GM12878 (cell line): ENCODE measurements around the gene MAPK13. TPM values are rescaled to one million over a fixed set of nuclear protein-coding genes. Genes with fewer than 3 reads are reported as not detected.

Experiments used
- ATAC-seq: fragments of 200-7000 bp; cut with Tn5 transposase; 3 replicates; pipeline ENCODE4 v1.9.1; 2020; ENCODE audit warnings: mild to moderate bottlenecking, moderate library complexity
- BruUV-seq: library from RNA; stranded (reverse); fragments of 400-500 nt; replicated peaks from 2 replicates; lab custom pipeline; 2021; lab: Mats Ljungman, UMichigan
- CTCF ChIA-PET: fragments of 300-600 bp; sonication (Branson Sonifier 250); formaldehyde crosslinking; extraction: SDS; loops from one replicate; lab custom pipeline; 2021; ENCODE audit warnings: inconsistent platforms; lab: Yijun Ruan, JAX
- POLR2A ChIA-PET: fragments of 350-600 bp; formaldehyde crosslinking; extraction: SDS; loops from one replicate; lab custom pipeline; 2021; ENCODE audit warnings: inconsistent platforms; lab: Charles Lee
- RAD21 ChIA-PET: fragments of 300-600 bp; sonication (Branson Sonifier 250); formaldehyde crosslinking; loops from one replicate; lab custom pipeline; 2023; ENCODE audit warnings: antibody characterized with exemption; ENCODE audit not compliant: unreplicated experiment; lab: Charles Lee
- SMC1A ChIA-PET: fragments of 300-600 bp; sonication (Branson Sonifier 250); formaldehyde crosslinking; loops from one replicate; lab custom pipeline; 2023; ENCODE audit not compliant: unreplicated experiment, uncharacterized antibody; lab: Charles Lee
- DNase-seq: peaks from one replicate; pipeline ENCODE4 v3.0.0-alpha.2; 2011; ENCODE audit warnings: low read depth, low spot score
- FAIRE-seq: peaks from 3 replicates; lab custom pipeline; 2011; peaks lifted over from hg19 to GRCh38; lab: Jason Lieb, UNC
- H2AFZ ChIP-seq: 2 replicates; pipeline ENCODE4 v1.6.0; 2011; ENCODE audit warnings: low read depth, low read length, control low read depth; ENCODE audit not compliant: control insufficient read depth
- H3K27ac ChIP-seq: 2 replicates; pipeline ENCODE4 v1.5.1; 2011; ENCODE audit warnings: control low read depth; ENCODE audit not compliant: control insufficient read depth, insufficient read depth
- H3K27me3 ChIP-seq, 2 experiments: replicated peaks in 1 of 2; 2 replicates each; pipeline versions ENCODE4 v1.6.0 to v1.6.1; 2011; ENCODE audit warnings: low read length in 1 of 2; ENCODE audit not compliant: control insufficient read depth in 2 of 2, insufficient read depth in 2 of 2
- H3K36me3 ChIP-seq, 2 experiments: 2 replicates each; pipeline ENCODE4 v1.5.1; 2011; ENCODE audit warnings: low read length in 1 of 2; ENCODE audit not compliant: control insufficient read depth in 2 of 2, insufficient read depth in 2 of 2
- H3K4me1 ChIP-seq: 2 replicates; pipeline ENCODE4 v1.6.1; 2011; ENCODE audit warnings: mild to moderate bottlenecking, low read length, moderate library complexity, mixed read lengths; ENCODE audit not compliant: control insufficient read depth, insufficient read depth
- H3K4me2 ChIP-seq: 2 replicates; pipeline ENCODE4 v1.6.0; 2011; ENCODE audit warnings: control low read depth; ENCODE audit not compliant: control insufficient read depth, insufficient read depth
- H3K4me3 ChIP-seq: fragments of 200-600 bp; sonication (generic); 2 replicates; pipeline ENCODE4 v1.5.1; 2016
- H3K79me2 ChIP-seq: 2 replicates; pipeline ENCODE4 v1.6.0; 2011; ENCODE audit warnings: low read length; ENCODE audit not compliant: control insufficient read depth, insufficient read depth
- H3K9ac ChIP-seq: 2 replicates; pipeline ENCODE4 v1.8.0; 2011; ENCODE audit warnings: low read length, control low read depth, mixed read lengths; ENCODE audit not compliant: control insufficient read depth, insufficient read depth
- H3K9me3 ChIP-seq: replicated peaks from 3 replicates; pipeline ENCODE4 v1.5.1; 2011; ENCODE audit warnings: mild to moderate bottlenecking, low read length; ENCODE audit not compliant: control insufficient read depth, insufficient read depth
- H4K20me1 ChIP-seq: 2 replicates; pipeline ENCODE4 v1.6.0; 2011; ENCODE audit not compliant: control insufficient read depth, insufficient read depth
- CREB1 ChIP-seq: IDR thresholded peaks from 2 replicates; pipeline ENCODE4 v1.6.1; 2012; ENCODE audit warnings: low read depth, mild to moderate bottlenecking, inconsistent platforms
- EED ChIP-seq: sonication (generic); IDR thresholded peaks from 2 replicates; pipeline ENCODE4 v1.6.1; 2016; ENCODE audit warnings: antibody characterized with exemption, low read depth
- EZH2 ChIP-seq: IDR thresholded peaks from 2 replicates; pipeline ENCODE4 v1.6.1; 2012; ENCODE audit warnings: low read depth, mild to moderate bottlenecking, control low read depth, inconsistent platforms, low read length, borderline replicate concordance; ENCODE audit not compliant: control insufficient read depth
- JUNB ChIP-seq: IDR thresholded peaks from 2 replicates; pipeline ENCODE4 v1.6.1; 2016; ENCODE audit warnings: antibody characterized with exemption, mild to moderate bottlenecking
- MXI1 ChIP-seq: fragments of 150-350 bp; IDR thresholded peaks from 2 replicates; pipeline ENCODE4 v1.6.1; 2011; ENCODE audit warnings: low read depth, mild to moderate bottlenecking, inconsistent platforms, low read length, improper control_type of control experiment
- NR2F1 ChIP-seq: fragments of 450-650 bp; conservative IDR thresholded peaks from 2 replicates; pipeline ENCODE4 v1.6.1; 2017; ENCODE audit warnings: mild to moderate bottlenecking
- PAX5 ChIP-seq: IDR thresholded peaks from 2 replicates; pipeline ENCODE4 v1.6.1; 2011; ENCODE audit warnings: low read depth, low read length, borderline replicate concordance
- RAD51 ChIP-seq: fragments of 450-650 bp; IDR thresholded peaks from 2 replicates; pipeline ENCODE4 v1.6.1; 2016; ENCODE audit warnings: moderate library complexity, mild to moderate bottlenecking, inconsistent platforms
- SMARCA5 ChIP-seq: fragments of 450-650 bp; IDR thresholded peaks from 2 replicates; pipeline ENCODE4 v1.6.1; 2017; ENCODE audit warnings: mild to moderate bottlenecking
- TCF3 ChIP-seq: IDR thresholded peaks from 2 replicates; pipeline ENCODE4 v1.6.1; 2012; ENCODE audit warnings: low read depth, mild to moderate bottlenecking, low read length, borderline replicate concordance; ENCODE audit not compliant: insufficient read depth
- ZSCAN29 ChIP-seq: fragments of 450-650 bp; IDR thresholded peaks from 2 replicates; pipeline ENCODE4 v1.6.1; 2017; ENCODE audit warnings: mild to moderate bottlenecking, moderate library complexity
- WGBS: methylation state at CpG from one replicate; pipeline ENCODE4 v1.1.6; 2016; ENCODE audit warnings: low lambda C conversion rate; ENCODE audit not compliant: insufficient replicate concordance, insufficient coverage; ENCODE audit errors: missing lambda C conversion rate; 5-methylcytosine and 5-hydroxymethylcytosine counted together
- in situ Hi-C: fragments of 300-500 bp; cut with MboI; formaldehyde crosslinking; loops from 9 replicates; pipeline ENCODE4 v1.14.3; 2018; ENCODE audit warnings: mixed read lengths
- intact Hi-C: fragments of 100-400 bp; cut with micrococcal nuclease; formaldehyde crosslinking; loops from one replicate; pipeline ENCODE4 v1.14.2; 2022; ENCODE audit not compliant: unreplicated experiment
- polyA plus RNA-seq, 11 experiments: library from polyadenylated mRNA; depleted of rRNA in 4 of 11; unstranded in 6 of 11; stranded (reverse) in 5 of 11; fragments of >200 nt; fragmentation: Nextera tagmentation in 4 of 11; fragmentation: Illumina TruSeq in 1 of 11; extraction: Ambion mirVana in 4 of 11; extraction: Trizol in 1 of 11; gene quantifications; 1 replicate in 1 of 11; 2 replicates in 10 of 11; pipeline versions ENCODE4 v1.2.1 to v1.2.3, GENCODE V29; 2011 to 2016; ENCODE audit warnings: inconsistent platforms in 2 of 11, missing spikeins in 2 of 11, low read depth in 1 of 11
- total RNA-seq, 4 experiments: library from RNA; depleted of rRNA in 3 of 4; stranded (reverse); fragments of >200 nt in 3 of 4; fragmentation: Illumina TruSeq in 1 of 4; extraction: Trizol in 1 of 4; gene quantifications; 2 replicates each; pipeline versions ENCODE4 v1.2.1 to v1.2.3, GENCODE V29; 2013 to 2021
- TF ChIP-seq, protein P1 (sequence below): fragments of 450-650 bp; IDR thresholded peaks from 2 replicates; pipeline ENCODE4 v1.6.1; 2016; ENCODE audit warnings: mild to moderate bottlenecking
- TF ChIP-seq, protein P2 (sequence below): fragments of 450-650 bp; IDR thresholded peaks from 2 replicates; pipeline ENCODE4 v1.6.1; 2016; ENCODE audit warnings: mild to moderate bottlenecking
- TF ChIP-seq, protein P3 (sequence below): IDR thresholded peaks from 2 replicates; pipeline ENCODE4 v1.6.1; 2012; ENCODE audit warnings: low read depth, low read length, improper control_type of control experiment
- TF ChIP-seq, protein P4 (sequence below): IDR thresholded peaks from 2 replicates; pipeline ENCODE4 v1.6.1; 2011; ENCODE audit warnings: mild to moderate bottlenecking, low read depth, low read length, moderate library complexity; ENCODE audit not compliant: insufficient replicate concordance

MAPK13 gene
- total and polyA plus RNA-seq, 10 of the 15 experiments (the other 5 are each of a cell fraction or from before 2014, with no cell fraction given): 1.8 to 48.0 (median 37.5) TPM

DNA sequence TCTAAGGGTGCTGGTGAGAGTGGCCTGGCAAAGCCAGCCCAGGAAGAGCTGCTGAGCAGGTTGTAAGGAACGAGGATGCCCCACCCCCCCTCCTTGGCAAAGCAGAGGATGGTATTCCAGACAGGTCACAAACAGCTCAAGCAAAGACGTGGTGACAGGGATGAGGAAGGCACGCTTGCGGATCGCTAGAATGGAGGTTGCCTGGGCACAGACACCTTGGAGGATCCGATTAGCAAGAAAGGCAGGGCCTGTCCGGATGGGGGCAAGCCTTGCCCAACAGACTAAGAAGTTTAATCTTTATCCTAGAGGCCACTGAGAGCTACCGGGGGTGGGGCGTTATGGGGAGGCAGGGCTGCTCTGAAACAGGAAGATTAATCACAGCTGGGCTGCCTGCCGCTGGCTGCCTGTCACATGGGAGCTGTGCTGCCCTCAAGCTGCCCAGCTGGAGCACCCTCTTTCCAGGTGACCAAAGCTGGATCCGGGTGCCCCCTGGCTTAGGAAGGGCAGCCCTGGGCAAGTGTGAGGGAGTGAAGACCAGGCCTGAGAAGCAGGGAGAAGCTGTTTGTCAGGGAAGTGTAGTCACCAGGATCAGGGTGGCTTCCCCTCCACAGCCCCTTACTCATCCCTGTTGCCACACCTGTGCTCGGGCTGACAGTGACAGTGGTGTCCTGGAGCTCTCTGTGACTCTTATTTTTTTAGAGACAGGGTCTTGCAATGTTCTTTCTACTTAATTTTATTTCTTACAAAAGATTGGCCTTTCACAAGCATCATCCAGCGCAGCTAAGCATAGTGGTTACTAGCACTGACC is 9.1 kb upstream of the MAPK13 start:
- ChIA-PET SMC1A (interaction anchor here (0.7 to 7.8 kb wide), 20 partner anchors 8 to 238 kb away, joined by 3 to 75 read pairs (median 4); partner anchors contain the start of genes MAPK13 and MAPK14), CTCF (interaction anchor here (0.6 to 7.6 kb wide), 21 partner anchors 9 to 238 kb away, joined by 3 to 82 read pairs (median 4); partner anchors contain the start of genes BNIP5, BRPF3, MAPK13 and MAPK14), POLR2A (interaction anchor here (0.8 to 3.4 kb wide), 10 partner anchors 8 to 477 kb away, joined by 3 to 21 read pairs (median 4); partner anchors contain the start of genes MAPK13 and MAPK14), RAD21 (interaction anchor here (0.7 to 3.1 kb wide), 16 partner anchors 8 to 313 kb away, joined by 3 to 35 read pairs (median 4); partner anchors contain the start of genes MAPK13 and MAPK14)
- Histone ChIP-seq H3K4me2 (peak overlapping the region; percentile 80), H3K9ac (no peak overlapping the region), H3K79me2 (no peaks in the 10 kb centered on the region), H3K27me3 (no peaks in the 10 kb centered on the region), H3K4me1 (peaks cover 27% of the 10 kb centered on the region), H3K9me3 (no peaks in the 10 kb centered on the region), H3K4me3 (0 out of 2 replicates have a peak overlapping the region, but pooled peaks have one; percentile 6), H4K20me1 (no peaks in the 10 kb centered on the region), H3K36me3 (no peaks in the 10 kb centered on the region; a peak in 1 of 4 replicates), H2AFZ (no peak overlapping the region; the same call in 1 of the 2 replicates), H3K27ac (peak overlapping the region; percentile 74)
- 40% methylated on average over 13 of the region's 13 CpGs for WGBS
- in situ Hi-C loops: loop anchor here (5.0 kb wide), 1 partner anchor 236 kb away; no protein-coding TSS in a partner anchor
- intact Hi-C loops: loop anchor here (10.0 kb wide), 1 partner anchor 184 kb away; no protein-coding TSS in a partner anchor
- DNase-seq: no peak
- FAIRE-seq: no peak
- no TSS peak for BruUV-seq
- ATAC-seq: peak; percentile 65
- TF ChIP-seq EED (peak; percentile 48; the same call in 1 of the 2 replicates), CREB1 (no peak), MXI1 (0 out of 2 replicates have a peak, but pooled peaks have one; percentile 52), TCF3 (no peak), NR2F1 (no peak), EZH2 (no peak), ZSCAN29 (no peak), RAD51 (no peak), JUNB (no peak), PAX5 (no peak), SMARCA5 (no peak)
- TF ChIP-seq, protein P1, sequence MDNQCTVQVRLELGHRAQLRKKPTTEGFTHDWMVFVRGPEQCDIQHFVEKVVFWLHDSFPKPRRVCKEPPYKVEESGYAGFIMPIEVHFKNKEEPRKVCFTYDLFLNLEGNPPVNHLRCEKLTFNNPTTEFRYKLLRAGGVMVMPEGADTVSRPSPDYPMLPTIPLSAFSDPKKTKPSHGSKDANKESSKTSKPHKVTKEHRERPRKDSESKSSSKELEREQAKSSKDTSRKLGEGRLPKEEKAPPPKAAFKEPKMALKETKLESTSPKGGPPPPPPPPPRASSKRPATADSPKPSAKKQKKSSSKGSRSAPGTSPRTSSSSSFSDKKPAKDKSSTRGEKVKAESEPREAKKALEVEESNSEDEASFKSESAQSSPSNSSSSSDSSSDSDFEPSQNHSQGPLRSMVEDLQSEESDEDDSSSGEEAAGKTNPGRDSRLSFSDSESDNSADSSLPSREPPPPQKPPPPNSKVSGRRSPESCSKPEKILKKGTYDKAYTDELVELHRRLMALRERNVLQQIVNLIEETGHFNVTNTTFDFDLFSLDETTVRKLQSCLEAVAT: peak; percentile 31; the same call in 1 of the 2 replicates
- TF ChIP-seq, protein P2, sequence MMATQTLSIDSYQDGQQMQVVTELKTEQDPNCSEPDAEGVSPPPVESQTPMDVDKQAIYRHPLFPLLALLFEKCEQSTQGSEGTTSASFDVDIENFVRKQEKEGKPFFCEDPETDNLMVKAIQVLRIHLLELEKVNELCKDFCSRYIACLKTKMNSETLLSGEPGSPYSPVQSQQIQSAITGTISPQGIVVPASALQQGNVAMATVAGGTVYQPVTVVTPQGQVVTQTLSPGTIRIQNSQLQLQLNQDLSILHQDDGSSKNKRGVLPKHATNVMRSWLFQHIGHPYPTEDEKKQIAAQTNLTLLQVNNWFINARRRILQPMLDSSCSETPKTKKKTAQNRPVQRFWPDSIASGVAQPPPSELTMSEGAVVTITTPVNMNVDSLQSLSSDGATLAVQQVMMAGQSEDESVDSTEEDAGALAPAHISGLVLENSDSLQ: peak; percentile 79
- TF ChIP-seq, protein P3, sequence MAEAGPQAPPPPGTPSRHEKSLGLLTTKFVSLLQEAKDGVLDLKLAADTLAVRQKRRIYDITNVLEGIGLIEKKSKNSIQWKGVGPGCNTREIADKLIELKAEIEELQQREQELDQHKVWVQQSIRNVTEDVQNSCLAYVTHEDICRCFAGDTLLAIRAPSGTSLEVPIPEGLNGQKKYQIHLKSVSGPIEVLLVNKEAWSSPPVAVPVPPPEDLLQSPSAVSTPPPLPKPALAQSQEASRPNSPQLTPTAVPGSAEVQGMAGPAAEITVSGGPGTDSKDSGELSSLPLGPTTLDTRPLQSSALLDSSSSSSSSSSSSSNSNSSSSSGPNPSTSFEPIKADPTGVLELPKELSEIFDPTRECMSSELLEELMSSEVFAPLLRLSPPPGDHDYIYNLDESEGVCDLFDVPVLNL: no peak
- TF ChIP-seq, protein P4, sequence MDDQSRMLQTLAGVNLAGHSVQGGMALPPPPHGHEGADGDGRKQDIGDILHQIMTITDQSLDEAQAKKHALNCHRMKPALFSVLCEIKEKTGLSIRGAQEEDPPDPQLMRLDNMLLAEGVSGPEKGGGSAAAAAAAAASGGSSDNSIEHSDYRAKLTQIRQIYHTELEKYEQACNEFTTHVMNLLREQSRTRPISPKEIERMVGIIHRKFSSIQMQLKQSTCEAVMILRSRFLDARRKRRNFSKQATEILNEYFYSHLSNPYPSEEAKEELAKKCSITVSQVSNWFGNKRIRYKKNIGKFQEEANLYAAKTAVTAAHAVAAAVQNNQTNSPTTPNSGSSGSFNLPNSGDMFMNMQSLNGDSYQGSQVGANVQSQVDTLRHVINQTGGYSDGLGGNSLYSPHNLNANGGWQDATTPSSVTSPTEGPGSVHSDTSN: peak; percentile 77
